NCI-H345 treated with DMSO at 0.1 percent for 48 hours (cell line): ENCODE data around the gene FARP1.

ENCODE experiments used
- DNase-seq: peaks from one replicate; lab custom pipeline; 2025; ENCODE audit not compliant: unreplicated experiment; lab: John Stamatoyannopoulos, UW

FARP1 gene

GRCh38 chr13:98142380-98143156 lies at the start of gene FARP1:
TSS of gene FARP1 (plus strand) at chr13:98143094. CDS start at chr13:98213243, 70,149 bp downstream.
- DNase-seq = peak; percentile 74

GRCh38 chr13:98094678-98095266 lies 48.1 kb upstream of the FARP1 start:
- no peak for DNase-seq

GRCh38 chr13:98096059-98096458 lies 46.8 kb upstream of the FARP1 start:
- DNase-seq = no peak

DNA sequence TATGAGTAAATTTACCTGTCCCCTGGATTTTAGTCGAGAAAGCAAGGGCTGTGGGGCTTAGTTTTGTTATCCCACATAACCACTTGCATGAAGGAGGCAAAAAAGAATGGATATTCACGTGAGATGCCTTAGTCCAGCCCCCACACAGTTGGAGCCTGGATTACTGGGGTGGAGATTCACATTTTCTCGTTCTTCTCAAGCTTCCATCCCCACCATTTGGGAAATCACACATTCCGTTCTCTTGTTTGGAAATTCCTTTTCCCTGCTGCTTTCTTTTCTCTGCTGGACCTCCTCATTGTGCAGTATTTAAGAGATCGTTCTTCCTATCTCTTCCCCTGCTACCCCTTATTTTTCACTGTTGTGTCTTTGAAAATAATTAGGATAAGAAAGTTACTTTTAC lies 45.1 kb upstream of the FARP1 start:
- DNase-seq = no peak

DNA sequence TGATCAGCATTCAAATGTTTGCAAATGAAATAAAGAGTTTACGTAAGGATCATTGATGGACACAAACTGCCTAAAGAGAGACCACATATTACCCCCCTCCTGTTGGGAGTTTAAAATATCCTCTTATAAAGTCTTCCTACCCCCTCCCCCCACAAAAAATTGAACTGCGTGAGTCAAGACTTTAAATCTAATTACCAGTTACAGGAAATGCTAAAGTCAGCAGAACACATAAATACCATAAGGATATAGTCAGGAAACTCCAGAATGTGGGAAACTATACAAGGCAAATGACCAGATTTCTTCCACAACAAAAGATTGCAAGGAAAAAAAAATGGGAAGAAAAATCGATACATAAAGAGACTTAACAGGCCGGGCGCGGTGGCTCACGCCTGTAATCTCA lies 44.4 kb upstream of the FARP1 start:
- DNase-seq = no peak

DNA sequence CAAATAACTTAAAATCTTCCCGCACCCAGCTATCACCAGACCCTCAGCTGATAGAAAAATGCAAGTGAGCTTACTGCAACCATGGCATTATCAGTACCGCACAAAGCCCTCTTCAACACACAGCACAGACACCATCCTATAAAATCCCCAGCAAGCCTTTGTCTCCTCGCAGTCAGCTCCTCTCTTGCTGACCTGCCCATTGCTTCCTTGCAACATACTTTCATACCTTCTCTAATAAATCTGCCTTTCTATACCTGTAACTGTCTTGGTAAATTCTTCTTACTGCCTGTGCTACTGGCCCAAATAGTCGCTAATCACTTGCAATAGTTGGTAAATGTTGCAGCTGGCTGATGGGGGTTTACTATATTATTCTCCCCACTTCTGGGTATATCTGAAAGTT lies 43.3 kb upstream of the FARP1 start:
- no peak for DNase-seq

- no peak for DNase-seq
Observed at GRCh38 chr13:98100481-98100880, 42.4 kb upstream of the FARP1 start.

- no peak for DNase-seq
Observed at GRCh38 chr13:98103531-98103930, 39.4 kb upstream of the FARP1 start.

DNA sequence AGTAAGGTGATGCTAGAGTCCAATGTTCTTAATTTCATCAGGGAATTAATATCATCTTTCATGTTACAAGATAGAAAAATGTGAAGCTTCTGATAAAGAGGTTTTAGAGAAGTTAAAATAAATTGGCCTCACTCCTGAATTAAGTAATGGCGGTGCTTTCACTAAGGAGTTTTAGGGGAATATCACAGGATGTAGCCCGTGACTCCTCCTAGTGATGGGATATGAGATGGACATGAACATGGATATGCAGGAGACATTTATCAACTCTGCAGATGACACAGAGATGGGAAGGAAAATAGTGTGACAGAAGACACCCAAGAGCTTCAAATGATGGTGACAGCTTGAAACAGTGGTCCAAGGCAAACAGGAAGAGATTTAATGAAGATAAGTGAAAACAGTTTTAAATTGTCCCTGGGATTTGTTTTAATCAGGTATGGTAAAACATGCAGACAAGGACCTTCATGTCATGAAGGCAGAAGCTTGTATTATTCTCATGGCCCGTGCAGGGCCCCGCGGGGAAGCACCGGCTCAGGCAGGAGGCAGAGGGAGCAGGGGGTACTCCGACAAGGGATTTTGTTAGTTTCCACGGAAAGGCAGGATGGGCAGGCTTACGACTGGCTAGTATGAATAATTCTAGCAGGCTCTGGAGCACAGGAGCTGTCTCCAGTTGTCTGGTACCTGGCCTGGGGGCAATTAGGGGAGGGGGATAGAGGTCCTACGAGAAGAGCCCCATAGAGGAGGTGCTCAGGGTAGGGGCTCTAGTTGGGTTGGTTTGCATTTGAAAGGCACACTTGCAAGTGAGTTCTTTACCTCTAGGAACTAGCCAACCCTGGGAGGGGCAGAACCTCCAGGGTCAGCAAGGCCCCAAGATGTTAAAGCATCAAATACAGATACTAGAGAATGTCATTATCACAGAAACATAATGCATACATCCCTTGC lies 38.7 kb upstream of the FARP1 start:
- no peak for DNase-seq

- no peak for DNase-seq
Observed at GRCh38 chr13:98105929-98106336, 37.0 kb upstream of the FARP1 start.

DNA sequence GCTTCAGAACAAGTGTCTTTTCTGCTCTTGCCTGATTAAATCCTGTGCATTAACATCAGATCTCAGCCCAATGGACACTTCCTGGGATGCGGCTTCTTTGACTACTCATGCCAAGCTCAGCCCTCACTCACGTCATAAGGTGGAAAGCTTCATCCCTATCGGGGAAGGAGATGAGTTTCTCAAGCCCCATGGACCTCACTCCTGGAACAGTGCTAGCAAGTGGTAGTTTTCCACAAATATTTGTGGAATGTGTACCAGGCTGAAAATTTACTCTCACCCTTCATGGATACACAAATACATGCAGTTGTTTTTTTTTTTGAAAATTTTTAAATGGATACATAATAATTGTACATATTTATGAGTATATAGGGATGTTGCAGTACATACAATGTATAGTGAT lies 34.6 kb upstream of the FARP1 start:
- no peak for DNase-seq

DNA sequence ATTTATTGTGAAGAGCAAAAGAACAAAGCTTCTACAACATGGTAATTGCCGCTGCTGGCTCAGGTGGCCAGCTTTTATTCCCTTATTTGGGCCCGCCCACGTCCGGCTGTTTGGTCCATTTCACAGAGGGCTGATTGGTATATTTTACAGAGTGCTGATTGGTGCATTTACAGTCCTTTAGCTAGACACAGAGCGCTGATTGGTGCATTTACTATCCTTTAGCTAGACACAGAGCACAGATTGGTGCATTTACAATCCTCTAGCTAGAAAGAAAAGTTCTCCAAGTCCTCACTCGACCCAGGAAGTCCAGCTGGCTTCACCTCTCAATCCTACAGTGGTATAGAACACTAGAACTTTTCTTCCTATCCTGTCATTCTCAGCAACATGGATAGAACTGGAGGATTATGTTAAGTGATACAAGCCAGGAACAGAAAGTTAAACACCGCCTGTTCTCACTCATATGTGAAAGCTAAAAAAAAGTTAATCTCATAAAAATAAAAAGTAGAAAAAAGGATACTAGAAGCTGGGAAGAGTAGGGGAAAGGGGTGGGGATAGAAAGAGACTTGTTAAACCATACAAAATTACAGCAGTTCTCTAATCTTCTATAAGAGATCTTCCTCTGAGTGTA lies 33.6 kb upstream of the FARP1 start:
- DNase-seq = no peak

- no peak for DNase-seq
Observed at GRCh38 chr13:98110749-98111148, 32.1 kb upstream of the FARP1 start.

DNA sequence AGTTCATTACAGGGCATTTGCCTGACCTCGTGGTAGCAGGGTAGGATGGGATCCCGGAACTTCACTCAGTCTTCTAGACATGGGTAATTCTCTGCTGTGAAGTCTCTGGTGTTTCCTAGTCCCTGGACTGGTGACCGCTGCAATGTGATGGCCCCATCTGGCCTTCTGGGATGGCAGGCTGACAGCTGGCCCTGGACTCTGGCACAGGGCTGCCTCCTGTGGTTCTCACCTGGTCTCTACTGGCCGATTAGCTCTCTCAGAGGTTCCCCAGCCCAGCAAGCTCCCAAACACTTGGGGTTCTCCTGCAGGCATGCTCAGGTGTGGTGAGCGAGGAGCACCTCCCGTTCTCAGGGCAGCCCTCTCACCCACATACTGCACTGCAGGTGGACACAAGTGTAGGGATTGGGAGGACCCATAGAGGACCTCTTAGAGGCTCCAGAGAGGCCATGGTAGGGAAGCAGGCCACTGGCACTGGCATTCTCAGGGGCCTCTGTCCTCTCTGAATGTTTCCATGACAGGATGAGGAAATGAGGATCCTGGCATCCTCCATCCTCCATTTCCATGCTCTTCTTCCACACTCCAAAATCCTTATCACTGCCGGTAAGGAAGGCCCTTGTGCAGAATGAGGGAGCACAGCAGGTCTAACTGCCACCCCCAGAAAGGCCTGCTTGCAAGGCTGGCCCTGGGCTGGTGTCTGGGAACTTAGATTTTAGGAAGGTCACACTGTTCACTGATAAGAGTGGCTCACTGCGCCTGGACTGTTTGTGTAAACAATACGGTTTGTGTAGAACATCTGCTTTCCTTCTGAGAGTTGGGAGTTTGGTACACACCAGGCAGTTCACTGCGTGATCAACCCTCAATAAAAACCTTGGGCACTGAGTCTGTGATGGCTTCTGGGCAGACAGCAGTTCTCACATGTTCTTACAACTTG lies 31.5 kb upstream of the FARP1 start:
- DNase-seq = no peak

DNA sequence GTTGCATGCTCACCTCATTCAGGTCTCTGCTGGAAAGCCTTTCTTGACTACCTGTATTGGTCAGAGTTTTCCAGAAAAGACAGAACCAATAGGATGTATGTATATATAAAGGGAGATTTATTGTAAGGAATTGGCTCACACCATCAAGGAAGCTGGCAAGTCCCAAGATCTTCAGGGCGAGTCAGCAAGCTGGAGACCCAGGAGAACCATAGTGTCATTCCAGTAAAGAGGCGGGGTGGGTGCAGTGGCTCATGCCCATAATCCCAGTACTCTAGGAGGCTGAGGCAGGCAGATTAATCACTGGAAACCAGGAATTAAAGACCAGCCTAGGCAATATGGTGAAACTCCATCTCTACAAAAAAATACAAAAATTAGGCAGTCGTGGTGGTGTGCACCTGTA lies 30.4 kb upstream of the FARP1 start:
- no peak for DNase-seq

DNA sequence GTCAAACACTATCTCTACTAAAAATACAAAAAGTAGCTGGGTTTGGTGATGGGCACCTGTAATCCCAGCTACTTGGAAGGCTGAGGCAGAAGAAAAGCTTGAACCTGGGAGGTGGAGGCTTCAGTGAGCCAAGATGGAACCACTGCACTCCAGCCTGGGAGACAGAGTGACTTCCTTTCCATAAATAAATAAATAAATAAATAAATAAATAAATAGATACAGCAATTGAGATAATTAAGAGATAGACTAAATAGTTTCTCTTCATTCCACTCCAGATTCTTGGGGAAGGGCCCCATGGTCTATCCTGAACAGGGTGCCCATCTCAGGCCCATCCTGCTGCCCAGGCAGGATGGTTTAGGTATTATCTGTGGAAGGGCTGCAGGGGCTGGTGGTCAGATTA lies 24.0 kb upstream of the FARP1 start:
- DNase-seq = no peak

DNA sequence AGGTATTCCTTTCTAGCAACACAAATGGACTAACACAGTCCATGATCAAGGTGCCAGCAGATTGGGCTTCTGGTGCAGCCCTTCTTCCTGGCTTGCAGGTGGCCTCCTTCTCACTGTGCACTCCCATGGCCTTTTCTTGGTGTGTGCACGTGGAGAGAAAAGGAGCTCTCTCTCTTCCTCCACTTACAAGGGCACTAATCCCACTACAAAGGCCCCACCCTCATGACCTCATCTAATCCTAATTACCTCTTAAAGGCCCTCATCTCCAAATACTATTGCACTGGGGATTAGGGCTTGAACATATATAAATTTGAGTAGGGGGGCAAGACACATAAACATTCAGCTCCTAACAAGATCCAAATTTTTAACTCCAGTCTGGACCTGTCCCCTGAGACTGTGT lies 19.7 kb upstream of the FARP1 start:
- no peak for DNase-seq

DNA sequence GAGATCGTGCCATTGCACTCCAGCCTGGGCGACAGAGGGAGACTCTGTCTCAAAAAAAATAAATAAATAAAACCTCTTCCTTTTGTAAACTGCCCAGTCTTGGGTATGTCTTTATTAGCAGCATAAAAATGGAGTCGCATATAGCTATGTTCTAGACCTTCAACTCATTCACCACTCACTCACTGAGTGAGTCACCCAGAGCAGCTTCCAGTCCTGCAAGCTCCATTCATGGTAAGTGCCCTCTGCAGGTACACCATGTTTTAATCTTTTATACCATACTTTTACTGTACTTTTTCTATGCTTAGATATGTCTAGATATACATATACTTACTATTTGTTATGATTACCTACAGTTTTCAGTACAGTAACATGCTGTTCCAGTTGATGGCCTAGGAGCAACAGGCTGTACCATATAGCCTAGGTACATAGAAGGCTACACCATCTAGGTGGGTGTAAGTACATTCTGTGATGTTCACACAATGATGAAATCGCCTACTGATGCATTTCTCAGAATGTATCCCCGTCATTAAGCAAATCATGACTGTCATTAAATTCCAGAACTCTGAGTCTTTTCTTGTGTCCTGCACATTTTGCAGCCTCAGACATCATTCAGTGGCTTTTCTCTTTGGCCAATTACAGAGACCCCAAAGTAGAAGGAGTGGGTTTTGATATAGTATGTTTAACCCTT lies 13.7 kb upstream of the FARP1 start:
- no peak for DNase-seq

DNA sequence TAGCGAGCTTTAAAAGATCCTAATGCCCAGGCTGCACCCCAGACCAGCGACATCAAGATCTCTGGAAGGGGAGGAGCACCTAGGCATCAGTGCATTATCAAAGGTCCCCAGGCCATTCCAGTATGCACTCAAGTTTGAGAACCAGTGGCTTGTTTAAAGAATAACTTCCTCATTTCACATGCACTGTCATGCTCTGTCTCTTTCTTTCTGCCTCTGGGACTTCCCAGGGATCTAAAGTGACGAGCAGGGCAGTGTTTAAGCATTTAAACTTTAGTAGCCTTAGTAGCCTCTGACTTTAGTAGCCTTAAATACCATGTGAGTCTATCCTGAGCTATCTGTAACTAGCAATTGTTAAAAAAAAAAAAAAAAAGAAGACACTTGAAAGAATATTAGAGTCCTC lies 8.9 kb upstream of the FARP1 start:
- DNase-seq = no peak

- no peak for DNase-seq
Observed at GRCh38 chr13:98134901-98135300, 8.0 kb upstream of the FARP1 start.
